Hindlimb muscle (tissue), 1 donor: ENCODE data around the gene LMO7. TPM values are rescaled to one million over a fixed set of nuclear protein-coding genes. Genes with fewer than 3 reads are reported as not detected.

Experiments used
- DNase-seq: peaks from one replicate; pipeline ENCODE4 v3.0.0-alpha.2; 2013
- polyA plus RNA-seq: library from polyadenylated mRNA; unstranded; fragments of 120-200 nt; gene quantifications from one replicate; pipeline ENCODE4 v1.2.1, GENCODE V29; 2013; ENCODE audit not compliant: insufficient read length

The LMO7 gene
- 200 TPM for polyA plus RNA-seq

DNA sequence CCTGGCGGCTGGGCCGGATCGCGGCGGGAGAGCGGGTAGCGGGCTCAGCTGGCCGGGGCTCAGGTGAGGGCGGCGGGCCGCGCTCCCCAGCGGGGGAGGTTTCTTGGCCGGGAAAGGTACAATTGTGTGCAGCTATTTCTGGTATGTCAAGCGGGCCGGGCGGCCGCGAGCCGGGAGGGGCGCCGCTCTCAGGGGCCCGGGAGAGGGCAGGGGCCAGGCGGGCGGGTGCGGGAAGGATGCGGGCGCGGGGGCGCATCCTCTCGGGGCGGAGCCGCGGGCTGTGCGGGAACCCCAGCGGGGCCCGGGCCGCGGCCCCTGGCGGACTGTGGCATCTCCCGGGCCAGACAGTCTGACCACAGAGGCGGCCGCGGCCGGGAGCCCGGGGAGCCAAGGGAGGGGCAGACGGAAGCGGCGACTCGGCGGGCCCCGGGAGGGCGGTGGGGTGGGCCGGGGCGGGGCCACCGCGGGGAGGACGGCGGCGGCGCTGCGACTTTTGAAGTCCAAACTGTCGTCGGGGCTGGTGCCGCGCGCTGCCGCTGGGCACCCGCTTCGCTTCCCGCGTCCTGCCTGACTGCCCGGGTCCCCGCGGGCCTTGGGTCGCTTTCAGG, at the start of gene LMO7:
Gene LMO7 (plus strand): TSS at position 503 of the 608 bp plus-strand sequence. CDS start 328 bp downstream, outside the sequence.
- peak; percentile 49 for DNase-seq

- no peak for DNase-seq
These were observed 48.5 kb upstream of the LMO7 start for GRCh38 chr13:75587679-75588078.

GRCh38 chr13:75596657-75597182, 39.4 kb upstream of the LMO7 start:
- DNase-seq = no peak

DNA sequence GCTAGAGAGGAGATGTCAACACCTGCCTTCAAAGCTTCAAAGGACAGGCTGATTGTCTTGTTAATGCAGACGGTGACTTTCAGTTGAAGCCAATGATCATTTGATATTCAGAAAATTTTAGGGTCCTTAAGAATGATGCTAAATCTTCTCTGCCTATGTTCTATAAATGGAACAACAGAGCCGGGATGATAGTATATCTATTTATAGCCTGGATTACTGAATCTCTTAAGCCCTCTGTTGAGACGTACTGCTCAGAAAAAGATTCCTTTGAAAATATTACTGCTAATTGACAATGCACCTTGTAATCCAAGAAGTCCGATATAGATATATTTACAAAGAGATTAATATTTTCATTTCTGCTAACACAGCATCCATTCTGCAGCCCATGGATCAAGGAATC, 35.8 kb upstream of the LMO7 start:
- no peak for DNase-seq

DNA sequence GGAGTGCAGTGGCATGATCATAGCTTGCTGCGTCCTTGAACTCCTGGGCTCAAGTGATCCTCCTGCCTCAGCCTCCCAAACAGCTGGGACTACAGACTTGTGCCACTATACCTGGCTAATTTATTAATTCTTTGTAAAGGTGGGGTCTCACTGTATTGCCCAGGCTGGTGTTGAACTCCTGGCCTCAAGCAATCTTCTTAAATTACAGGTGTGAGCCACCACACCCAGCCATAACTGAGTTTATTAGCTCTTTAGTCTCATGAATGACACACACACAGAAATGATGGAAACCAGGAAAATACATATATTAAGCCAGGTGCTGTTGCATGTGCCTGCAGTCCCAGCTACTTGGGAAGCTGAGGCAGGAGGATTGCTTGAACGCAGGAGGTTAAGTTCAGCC, 33.1 kb upstream of the LMO7 start:
- no peak for DNase-seq

DNA sequence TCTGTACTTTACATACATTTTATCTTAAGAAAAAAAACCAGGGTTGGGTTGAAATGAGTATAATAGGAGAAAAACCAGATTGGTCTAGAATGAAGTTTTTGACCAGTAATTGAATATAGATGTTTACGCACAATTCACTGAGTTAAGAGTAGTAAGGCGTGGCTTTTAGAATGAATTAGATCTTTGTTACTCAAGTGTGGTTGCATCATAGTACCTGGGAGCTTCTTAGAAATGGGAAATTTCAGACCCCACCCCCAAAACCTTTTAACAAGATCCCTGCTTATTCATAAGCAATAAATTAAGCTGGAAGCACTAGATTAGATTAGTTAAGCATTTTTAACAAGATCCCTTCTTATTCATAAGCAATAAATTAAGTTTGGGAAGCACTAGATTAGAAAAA, 28.7 kb upstream of the LMO7 start:
- DNase-seq = no peak

DNA sequence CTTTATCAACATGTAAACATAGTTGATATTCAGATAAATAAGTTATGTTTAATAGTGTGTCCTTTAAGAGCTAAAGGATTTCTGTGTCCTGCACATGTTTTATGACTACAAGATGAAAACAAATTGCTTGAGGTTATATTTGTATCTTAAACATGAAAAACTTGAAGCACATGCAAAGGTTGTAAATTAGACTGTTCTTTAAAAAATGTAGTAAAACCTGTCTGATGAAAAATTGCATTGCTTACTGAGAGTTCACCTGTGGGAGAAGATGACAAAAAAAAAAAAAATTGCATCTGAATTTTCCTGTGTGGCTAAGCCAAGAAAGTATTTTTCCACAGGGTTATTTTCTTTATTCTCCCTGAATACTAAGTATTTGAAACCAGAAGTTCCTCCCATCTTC, 25.7 kb upstream of the LMO7 start:
- DNase-seq = no peak

GRCh38 chr13:75612354-75612753, 23.8 kb upstream of the LMO7 start:
- no peak for DNase-seq

DNA sequence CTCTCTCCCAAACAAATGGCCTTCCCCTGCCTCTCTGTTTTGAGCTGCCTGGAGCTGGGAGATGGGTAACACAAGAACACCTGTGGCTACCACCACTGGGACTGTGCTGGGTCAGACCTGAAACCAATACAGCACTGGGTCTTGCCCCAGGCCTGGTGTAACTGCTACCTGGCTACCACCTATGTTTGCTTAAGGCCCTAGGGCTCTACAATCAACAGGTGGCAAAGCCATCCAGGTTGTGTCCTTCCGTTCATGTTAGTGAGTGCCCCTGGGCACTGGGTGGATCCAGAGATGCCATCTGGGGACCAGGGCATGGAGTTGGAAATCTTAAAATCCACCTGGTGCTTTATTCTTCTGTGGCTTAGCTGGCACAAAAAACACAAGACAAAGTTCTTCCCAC, 18.9 kb upstream of the LMO7 start:
- no peak for DNase-seq

DNA sequence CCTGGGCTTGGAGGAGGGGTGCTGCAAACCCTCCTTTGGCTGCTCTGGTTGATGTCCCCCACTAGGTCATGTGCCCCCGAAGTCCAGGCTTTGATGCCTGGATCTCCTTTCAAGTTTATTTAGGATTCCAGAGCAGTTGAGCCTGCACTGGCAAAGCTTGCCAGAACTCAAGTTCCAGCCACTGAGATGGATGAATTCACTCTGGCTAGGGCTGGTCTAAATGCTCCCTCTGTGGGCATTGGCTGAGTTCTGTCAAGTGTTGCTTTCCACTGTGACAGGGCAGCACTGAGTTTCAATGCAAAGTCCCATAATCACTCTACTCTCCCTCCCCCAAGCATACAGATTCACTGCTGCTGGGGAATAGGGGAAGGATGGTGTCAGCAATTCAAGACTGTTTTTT, 17.8 kb upstream of the LMO7 start:
- DNase-seq = no peak

- no peak for DNase-seq
These were observed 16.1 kb upstream of the LMO7 start for GRCh38 chr13:75620020-75620419.

- no peak for DNase-seq
These were observed 15.0 kb upstream of the LMO7 start for GRCh38 chr13:75621147-75621546.

DNA sequence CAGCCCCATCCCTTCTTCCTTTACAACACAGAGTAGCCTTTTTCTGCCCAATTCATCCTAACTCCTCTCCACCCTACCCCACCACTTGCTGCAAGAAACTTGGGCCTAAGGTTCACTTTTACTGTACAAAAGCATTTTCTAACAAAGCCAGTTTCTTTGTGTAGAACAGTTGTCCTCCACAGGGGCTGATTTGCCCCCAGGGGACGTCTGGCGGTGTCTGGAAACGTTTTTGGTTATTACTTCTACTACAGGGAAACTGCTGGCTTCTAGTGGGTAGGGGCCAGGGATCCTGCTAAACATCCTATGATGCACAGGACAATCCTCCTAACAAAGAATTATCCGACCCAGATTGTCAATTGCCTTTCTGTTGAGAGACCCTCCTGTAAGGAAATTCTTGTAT, 7.3 kb upstream of the LMO7 start:
- DNase-seq = no peak

- no peak for DNase-seq
These were observed 2.8 kb upstream of the LMO7 start for GRCh38 chr13:75633285-75633684.

DNA sequence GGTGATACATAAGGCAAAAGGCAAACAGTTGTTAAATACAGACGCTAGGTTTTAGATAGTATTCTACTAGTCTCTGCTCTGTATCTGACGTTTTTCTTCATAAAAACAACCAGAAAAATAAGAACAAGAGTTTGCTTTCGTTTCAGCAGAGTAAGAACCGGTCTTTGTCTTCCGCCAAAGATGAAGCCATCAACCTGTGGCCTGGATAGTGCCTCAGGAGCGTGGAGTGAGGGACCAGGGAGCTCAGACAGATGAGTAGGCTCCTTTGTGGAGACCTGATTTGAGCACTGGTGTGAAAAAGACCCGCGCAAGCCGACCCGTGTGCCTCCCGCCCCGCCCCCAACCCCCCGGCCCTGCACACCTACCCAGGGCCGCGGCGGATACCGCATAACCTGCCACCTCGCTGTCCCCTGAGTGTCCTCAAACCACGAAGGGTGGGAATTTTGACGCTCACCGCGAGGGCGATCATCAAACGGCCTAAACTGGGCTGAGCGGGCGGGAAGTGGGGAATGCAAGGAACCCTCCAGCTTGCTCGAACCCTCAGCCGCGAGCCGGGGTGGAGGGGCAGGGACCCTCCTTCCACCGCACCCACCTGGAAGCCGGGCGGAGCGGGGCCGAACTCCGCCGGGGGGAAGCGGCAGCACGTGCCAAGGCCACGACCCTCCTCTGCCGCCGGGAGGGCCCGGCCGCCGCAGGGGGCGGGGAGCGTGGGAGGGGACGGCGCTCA, 866 bp upstream of the LMO7 start:
- peak; percentile 27 for DNase-seq

DNA sequence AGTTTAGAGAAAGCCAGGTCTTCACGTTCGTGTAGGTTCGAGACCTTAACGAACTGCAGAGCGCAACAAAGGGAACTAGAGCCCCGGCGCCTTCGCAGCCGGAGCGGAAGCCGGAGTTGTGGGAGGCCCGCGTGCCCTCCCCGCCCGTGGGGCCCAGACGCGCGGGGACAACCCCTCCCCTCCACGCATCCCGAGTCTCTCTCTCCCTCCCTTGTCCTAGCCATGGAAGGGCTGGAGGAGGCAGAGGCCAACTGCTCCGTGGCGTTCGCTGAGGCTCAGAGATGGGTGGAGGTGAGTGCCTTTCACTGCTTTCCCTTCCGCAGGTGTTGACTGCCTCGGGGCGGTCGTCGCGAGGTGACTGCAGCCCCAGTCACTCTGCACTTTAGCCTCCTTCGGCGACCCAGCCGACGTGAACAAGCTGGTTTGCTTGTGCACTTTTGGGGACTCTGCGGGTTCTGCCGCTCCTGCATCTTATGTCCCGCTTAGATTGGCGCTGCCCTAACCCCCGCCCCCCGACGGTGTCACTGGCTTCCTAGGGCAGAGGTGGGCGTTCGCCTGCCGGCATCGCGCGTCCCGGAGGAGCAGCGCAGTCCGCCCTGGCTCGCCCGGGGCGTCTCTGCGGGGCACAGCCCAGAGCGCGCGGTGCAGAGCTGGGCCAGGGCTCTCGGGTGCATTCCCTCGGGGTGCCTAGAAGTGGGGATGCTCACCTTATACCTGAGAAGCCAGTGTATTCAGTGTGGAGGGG, 478 bp downstream of the LMO7 start:
- peak; percentile 39 for DNase-seq

DNA sequence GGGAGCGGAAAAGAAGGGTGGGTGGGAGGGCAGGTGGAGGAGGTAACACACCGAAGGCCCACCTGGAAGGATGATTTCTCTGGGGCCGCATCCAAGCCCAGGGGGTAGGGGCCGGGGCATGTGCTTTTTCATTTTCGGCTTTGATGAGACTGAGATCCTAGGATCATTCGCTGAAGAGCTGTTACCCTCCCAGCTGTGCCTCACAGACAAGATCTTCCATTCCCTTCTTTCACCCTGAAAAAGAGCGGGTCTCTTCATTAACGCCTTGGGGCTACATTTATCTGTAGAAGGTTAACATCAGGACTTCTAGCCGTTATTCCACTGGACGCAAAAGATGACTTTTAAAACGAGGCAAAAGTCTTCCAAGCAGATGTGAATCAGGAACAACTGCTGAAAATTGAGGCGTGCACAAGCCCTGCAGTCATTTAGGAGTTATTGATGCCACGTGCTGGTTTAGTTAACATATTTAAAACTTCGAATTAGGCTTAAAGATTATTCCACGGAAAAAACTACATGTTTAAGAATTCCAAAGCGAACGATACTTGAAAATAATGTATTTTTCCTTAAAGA, 1.1 kb downstream of the LMO7 start:
- DNase-seq = no peak

GRCh38 chr13:75639454-75639853, 3.3 kb downstream of the LMO7 start:
- no peak for DNase-seq

DNA sequence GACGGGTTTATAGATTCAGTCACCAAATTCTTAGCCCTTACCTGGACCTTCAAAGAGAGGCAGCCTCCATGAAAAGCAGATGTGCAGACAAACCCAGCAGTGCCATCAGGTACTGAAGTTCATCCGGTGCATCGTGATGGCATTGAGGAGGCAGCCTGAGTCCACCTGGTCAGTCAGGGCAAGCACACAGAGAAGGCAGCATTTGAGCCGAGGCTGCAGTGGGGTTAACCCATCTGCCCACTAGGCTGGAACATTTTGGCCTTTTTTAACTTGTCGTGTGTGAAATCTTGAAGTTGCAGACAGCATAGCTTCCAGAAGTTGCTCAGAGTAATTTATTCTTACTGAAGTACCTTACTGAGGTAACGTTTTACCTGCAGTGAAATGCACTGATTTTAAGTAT, 4.9 kb downstream of the LMO7 start:
- DNase-seq = no peak

GRCh38 chr13:75643182-75643581, 7.1 kb downstream of the LMO7 start:
- DNase-seq = no peak

DNA sequence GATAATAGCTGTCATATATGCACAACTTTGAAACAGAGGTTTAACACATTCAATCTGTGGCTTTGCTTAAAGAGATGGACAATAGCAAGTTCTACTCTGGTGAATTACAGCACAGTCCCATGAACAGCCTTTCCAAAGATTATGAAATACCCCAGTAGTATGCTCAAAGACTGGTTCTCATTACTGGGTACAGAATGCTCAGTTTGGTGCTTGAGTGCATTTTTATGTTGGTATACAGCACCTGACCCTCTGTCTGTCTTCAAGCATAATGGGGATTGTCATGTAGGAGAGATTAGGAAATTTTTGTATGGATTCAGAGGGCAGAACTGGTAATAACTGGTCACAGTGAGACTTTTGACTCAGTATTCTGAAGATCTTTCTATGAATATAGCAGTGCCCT, 7.6 kb downstream of the LMO7 start:
- DNase-seq = no peak

GRCh38 chr13:75645141-75645540, 9.0 kb downstream of the LMO7 start:
- no peak for DNase-seq

DNA sequence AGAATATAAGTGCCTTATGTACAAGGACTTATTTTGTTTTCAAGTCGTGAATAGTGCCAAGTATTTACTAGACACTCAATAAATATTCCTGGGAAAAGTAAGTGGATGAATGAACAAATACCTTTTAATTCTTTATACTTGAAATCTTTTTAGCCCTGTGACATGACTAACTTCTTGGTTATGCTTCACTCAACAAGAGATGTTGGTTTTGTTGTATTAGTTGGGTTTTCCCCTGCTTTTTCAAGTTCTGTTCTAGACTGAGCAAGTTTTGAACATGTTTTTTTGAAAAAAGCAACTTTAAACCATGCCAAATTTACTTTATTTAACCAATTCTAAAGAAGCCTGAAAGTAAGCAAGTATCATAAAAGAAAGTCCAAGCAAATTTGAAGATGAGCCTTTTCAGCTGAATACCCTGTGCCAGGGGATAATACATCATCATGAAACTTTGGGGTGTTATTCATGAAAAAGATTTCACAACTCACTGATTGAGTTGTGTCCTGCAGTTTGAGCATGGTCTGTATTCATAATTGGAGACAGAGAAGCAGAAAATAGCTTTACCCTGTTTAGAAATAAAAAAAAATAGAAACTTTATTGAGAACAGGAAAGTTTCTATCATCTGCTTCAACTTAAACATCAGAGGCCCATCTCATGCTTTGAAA, 11.1 kb downstream of the LMO7 start:
- no peak for DNase-seq
